Esophagus muscularis mucosa (tissue), 3 donors: ENCODE results near the gene MEIOB.

ENCODE experiments used
- POLR2A ChIP-seq: fragments of 450-650 bp; IDR thresholded peaks from one replicate; pipeline ENCODE4 v1.6.1; 2017; ENCODE audit warnings: antibody characterized with exemption, moderate library complexity, mild to moderate bottlenecking, low read depth
- TF ChIP-seq, protein P1 (sequence below), 3 experiments: fragments of 200-600 bp in 2 of 3; fragments of 450-650 bp in 1 of 3; sonication (generic) in 2 of 3; IDR thresholded peaks; one replicate each; pipeline ENCODE4 v1.5.1; 2017 to 2019; ENCODE audit warnings: antibody characterized with exemption in 3 of 3, mild to moderate bottlenecking in 2 of 3, moderate library complexity in 1 of 3

DNA sequence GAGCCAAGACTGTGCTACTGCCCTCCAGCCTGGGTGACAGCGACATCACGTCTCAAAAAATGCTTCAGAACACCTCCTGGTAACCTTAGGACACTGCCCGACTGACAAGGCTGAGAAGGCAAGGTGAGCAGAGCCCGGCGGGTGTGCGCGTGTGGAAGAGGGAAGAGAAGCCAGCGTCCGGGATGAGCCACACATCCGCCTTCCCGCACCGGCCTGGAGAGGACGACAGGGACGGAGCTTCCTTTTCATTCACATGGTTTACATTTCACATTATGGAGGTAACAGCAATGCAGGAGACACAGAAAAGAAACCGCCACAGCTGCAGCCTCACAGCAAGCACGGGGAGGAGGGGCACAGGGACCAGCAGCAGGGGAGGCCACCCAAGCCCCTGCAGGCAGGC lies 61.9 kb downstream of the MEIOB start:
- TF ChIP-seq POLR2A = no peak
- TF ChIP-seq, protein P1, sequence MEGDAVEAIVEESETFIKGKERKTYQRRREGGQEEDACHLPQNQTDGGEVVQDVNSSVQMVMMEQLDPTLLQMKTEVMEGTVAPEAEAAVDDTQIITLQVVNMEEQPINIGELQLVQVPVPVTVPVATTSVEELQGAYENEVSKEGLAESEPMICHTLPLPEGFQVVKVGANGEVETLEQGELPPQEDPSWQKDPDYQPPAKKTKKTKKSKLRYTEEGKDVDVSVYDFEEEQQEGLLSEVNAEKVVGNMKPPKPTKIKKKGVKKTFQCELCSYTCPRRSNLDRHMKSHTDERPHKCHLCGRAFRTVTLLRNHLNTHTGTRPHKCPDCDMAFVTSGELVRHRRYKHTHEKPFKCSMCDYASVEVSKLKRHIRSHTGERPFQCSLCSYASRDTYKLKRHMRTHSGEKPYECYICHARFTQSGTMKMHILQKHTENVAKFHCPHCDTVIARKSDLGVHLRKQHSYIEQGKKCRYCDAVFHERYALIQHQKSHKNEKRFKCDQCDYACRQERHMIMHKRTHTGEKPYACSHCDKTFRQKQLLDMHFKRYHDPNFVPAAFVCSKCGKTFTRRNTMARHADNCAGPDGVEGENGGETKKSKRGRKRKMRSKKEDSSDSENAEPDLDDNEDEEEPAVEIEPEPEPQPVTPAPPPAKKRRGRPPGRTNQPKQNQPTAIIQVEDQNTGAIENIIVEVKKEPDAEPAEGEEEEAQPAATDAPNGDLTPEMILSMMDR (IDR thresholded peaks at IDR 0.05) = no peak
